OCI-M2 (cell line): ENCODE results near the gene TCEAL9.
"Not testable (repeated sequence)": the region's sequence is repeated elsewhere in the genome, so short reads cannot be mapped to it uniquely, and the experiment has no call there.

ENCODE experiments used
- DNase-seq: peaks from one replicate; lab custom pipeline; 2025; ENCODE audit not compliant: unreplicated experiment; lab: John Stamatoyannopoulos, UW

TCEAL9 gene

DNA sequence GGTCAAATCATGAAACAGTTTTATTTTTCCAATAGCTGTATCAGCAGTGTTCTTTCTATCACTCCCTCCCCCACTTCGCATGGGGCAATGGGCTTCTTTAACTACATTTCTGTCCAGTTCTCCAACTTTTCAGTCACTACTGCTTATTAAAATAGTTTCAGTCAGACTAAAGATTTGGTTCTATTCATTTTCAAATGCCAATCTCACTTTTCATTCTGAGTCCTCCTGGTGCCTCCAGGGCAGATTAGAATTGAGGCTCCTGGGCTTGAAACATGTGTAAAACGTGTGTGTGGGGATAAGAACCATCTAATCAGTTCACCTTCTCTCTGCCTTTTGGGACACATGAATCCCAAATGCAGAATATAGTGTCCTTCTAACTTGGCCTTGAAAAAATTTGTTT lies 16.6 kb downstream of the TCEAL9 start:
- no peak for DNase-seq

DNA sequence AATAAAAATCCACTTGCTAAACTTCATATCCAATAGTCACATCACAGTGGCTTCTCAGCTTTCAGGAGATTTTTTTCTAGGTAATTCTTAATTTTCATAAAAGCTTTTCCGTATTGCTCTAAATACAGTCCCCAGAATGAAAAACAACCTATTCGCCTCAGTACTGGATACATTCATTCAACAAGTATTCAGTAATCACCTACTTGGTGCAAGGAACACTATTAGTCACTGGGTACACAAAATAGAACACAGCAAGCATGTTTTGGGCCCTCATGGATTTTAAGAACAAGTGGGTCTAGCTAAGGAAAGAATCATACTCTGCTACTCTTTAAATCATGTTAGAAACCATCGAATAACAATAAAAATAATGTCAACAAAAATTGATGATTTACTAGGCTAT lies 17.3 kb downstream of the TCEAL9 start:
- no peak for DNase-seq

DNA sequence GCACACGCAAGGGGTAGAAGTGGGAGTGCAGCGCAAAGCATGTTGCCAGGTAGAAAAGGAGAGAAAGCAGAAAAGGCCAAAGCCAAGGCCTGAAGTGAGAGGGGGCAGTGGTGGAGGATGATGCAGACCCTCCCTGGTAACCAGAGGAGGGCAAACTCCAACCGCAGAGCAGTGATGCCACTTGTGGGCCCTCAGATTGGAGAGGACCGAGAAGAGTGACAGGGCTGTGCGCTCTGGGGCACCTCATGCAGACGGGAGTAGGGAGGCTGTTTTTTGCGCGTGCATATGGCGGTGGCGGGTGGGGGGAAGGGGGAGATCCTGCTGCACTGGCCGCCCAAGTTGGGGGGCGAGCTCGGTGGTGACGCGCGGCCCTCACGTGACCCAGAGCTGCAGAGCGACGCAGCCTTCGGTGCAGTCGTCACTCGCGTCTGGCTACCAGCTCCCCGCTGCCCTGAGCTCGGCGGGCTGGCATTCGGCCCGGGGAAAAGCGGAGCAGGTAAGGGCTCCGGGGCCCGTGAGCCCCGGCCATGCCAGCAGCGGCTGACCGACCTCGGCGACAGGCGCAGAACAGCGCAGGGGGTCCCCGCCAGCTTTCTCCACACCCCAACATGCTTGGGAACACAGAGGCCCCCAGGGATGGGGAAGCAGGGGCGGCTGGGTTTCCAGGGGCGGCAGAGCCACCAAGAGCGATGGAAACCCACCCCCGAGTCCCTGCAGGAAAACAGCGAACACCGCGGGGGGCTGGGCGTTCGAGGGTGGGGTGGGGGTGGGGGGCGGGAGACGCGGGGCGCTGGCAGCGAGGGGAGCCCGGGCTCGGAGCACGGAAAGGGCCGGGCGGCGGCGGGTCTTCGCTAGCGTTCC lies 20.0 kb downstream of the TCEAL9 start, which contains the start of gene BEX3:
BEX3 (plus strand) TSS at position 421 of the 861 bp plus-strand sequence. CDS start 984 bp downstream, outside the sequence.
- no peak for DNase-seq

DNA sequence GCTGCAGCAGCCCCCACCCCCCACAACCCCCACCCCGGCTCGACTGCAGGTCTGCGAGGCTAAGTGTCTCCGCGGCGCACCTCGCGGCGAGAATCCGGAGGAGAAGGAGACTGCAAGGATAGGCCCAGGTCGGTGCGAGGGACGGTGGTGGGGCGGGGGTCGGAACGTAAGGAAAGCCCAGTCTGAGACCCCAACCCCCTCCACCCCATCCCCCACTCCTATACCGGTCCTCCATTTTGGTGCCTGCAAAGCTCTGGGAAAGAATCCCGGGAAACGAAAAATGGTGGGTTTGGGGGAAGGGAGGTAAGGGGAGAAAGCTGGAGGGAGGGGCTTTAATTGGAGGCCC lies 20.6 kb downstream of the TCEAL9 start:
- DNase-seq = no peak

DNA sequence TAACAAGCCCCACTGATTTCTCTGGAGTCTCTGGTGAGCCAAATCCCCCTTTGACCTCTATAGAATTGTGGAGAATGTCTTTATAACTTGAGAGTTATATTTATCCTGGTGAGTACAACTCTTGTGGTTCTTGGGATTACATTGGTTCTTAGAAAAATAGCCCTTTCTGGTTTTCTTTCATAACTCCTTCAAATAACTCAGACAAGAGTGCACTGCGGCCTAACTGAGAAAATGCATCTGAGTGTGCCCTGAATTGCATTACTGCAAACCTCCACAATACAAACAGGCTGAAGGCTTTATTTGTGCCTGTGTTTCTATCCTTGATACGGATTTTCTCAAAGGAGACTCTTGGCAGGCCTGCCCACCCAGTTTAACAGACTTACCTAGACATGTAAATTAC lies 22.7 kb downstream of the TCEAL9 start:
- DNase-seq = no peak

DNA sequence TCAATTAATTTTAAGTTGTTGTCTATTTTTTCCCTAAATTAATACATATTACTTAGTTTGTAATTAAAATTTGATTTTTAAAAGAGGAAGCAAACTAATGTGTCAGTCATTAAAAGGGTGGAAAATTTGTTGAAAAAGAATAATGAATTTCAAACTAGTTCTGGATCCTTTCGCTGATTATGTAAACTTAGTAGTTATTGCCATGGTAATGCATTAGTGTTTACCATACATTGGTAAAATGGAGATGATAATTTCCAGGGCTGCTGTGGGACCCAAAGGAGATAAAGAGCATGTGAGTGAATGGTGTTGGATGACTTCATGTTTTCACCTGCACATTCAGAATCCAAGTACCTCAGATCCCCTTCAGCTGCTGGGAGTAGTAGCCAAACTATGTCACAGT lies 26.6 kb downstream of the TCEAL9 start:
- DNase-seq = no peak

DNA sequence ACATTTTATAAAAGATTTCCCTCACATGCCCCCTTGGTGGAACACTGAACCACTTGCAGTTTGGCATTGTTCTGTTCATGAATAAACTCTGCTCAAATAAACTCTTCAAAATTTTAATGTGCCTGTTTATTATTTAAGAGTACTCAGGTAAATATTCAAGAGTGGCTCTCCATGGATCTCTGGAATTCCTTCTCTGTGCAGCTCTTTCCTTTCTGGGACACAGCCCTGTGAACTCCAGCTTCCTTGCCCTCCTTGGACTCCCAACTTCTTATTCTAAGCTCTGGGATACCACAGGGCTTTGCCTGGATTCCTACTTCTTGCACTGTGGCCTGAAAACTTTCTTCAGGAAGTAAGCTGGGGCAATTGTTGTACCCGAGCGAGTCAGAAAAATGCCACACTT lies 28.4 kb downstream of the TCEAL9 start:
- DNase-seq = no peak

DNA sequence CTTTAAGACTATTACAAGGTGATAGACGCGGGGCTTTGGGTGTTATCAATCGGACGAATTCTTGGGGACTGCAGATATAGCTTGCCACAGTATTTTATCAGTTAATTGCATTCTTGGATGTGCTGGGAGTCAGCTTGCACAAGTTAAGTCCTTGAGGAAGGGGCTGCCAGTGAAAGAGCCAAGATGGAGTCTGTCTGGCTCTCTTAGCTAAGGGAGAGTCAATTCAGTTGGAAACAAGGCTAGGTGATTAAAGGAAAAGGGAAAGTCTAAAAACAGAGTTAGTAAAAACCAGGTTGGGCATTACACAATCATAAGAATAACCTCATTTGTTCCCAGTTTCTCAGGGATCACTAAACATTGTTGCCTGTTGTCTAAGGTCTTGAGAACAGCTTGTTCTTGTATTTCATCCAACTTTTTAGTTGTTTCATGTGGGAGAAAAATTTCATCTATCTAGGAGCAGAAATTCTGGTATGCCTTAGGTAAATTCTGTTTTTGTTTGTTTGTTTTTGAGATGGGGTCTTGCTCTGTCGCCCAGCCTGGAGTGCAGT lies 29.1 kb downstream of the TCEAL9 start:
- not testable (repeated sequence) for DNase-seq

DNA sequence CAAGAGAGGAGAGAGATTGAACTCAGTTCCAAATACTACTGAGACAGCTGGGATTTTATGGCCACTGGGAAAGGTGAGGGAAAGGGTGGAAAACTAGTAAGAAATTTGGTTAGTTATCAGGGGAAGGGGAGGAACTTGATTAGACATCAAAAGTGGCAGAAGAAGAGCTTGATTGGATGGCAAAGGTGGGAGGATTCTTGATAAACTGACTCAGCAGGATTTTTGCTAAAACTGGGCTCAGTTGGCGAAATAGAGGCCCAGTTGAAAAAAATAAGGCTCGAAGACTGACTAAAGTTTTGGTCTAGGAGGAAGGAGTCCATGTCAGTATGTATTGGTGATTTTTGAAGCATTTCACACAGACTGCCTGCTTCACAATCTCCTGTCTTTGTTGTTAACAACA lies 30.0 kb downstream of the TCEAL9 start:
- no peak for DNase-seq

DNA sequence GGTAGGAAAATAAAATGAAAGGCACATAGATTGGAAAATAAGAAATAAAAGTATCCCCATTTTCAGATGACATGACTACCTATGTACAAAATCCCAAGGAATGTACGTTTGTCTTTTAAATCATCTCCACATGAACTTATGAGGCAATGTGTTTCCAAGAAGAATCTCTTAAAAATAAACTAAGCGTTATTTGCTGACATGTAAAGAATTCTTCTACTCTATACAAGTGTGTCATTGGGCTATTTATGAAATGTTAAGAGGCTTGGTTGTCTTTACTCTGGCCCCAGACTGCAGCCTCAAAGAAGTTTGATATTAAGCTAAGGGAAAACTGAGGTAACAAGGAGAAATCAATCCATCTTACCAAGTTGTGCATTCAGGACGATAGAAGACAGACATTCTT lies 37.2 kb downstream of the TCEAL9 start:
- no peak for DNase-seq

DNA sequence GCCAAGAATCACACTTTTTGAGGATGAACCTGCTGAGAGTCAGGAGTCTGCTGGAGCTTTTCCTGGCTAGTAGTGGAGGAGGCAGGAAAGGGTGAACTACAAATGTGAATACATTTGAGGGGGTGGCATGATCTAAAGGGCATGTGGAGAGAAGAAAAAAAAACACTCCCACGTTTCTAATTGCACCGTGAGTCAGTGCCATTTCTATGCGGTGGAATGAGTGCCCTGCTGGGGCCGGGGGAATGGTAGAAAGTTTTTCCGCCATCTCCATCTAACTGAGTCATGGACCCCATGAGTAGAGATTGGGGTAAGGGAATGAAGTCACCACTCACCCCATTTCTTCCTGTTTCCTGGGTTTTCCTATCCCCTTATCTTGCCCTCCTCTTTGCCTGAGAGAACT lies 39.9 kb downstream of the TCEAL9 start:
- DNase-seq = no peak

DNA sequence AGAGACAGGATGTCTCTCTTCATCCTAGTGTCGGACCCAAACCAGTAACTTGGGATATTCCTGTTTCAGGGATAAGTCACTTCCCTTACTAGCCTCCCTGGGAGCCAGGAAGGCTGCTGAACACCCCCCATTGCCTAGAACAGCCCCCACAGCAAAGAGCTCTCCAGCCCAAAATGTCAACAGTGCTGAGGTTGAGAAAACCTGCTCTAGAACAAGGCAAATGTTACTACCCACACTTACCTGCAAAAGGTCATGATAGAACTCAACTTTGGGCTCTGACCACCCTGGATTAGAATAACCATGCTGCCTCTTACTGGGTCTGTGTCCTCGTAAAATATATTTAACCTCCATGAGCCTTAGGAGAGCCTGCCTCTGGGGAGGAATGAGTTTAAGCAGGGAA lies 40.4 kb downstream of the TCEAL9 start:
- no peak for DNase-seq

DNA sequence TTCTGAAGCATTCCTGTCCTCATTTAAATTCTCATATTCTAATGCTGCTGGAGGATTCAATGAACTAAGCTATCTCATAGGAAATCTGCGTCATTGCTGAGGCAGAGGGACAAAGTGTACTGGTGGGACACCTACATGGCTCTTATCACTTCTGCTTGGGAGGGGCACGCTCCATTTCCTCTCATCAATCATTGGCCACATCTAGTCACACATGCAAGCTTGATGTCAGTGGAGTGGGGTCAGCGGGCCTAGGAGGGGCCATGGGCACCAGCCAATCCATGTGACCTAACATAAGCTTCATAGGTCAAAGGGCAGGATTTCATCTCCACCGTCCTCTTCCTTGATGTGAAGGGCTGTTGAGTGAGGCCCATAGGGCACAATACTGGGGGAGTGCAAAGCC lies 41.4 kb downstream of the TCEAL9 start:
- DNase-seq = no peak

DNA sequence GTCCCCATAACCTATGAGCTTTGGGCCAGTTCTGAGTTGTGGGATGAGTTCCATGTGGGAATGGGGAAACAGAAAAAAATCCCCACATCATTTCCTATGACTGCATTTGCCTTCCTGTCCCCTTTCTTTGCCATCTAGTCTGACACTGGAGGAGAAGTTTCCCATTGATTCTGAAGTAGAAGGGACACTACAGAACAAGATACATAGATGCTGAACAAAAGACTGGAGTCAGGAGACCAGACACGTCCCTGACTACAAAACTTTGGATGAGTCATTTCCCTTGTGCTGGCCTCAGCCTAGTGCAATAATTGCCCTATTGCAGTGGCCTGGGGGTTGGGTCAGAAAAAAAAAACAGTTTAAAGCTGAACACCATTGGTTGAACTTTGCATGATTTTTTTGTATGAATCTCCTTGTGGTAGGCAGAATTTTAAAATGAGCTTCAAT lies 42.1 kb downstream of the TCEAL9 start:
- DNase-seq = no peak

DNA sequence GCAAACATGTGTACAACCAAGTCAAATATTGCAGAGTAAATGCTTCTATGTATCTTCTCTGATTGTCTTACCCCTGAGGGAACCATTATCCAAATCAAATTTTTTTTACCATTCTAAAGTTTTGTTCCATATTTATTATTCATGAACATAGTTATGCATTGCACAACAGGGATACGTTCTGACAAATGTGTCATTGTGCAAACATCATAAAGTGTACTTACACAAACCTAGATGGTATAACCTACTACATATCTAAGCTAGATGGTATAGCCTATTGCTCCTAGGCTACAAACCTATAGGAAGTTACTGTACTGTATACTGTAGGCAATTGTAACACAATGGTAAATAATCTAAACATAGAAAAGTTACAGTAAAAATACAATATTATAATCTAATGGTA lies 43.4 kb downstream of the TCEAL9 start:
- no peak for DNase-seq

DNA sequence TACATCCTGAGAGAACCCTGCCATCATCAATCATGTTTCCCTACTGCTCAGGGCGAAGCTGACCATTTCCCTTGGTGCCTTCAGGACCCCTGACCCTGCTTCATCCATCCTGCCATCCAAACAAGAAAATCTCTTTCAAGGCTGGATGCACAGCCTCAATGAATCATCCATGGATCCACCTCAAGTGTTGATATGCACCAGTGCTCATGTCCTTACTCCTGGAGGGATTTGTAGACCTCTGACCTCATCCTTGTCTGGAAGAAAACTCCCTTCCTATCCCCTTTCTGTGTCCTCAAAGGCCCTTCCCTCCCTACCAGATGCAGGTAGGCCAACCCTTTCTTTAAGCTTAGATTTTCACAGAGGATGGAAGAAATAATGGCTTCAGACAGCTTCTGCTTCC lies 44.6 kb downstream of the TCEAL9 start:
- DNase-seq = no peak

DNA sequence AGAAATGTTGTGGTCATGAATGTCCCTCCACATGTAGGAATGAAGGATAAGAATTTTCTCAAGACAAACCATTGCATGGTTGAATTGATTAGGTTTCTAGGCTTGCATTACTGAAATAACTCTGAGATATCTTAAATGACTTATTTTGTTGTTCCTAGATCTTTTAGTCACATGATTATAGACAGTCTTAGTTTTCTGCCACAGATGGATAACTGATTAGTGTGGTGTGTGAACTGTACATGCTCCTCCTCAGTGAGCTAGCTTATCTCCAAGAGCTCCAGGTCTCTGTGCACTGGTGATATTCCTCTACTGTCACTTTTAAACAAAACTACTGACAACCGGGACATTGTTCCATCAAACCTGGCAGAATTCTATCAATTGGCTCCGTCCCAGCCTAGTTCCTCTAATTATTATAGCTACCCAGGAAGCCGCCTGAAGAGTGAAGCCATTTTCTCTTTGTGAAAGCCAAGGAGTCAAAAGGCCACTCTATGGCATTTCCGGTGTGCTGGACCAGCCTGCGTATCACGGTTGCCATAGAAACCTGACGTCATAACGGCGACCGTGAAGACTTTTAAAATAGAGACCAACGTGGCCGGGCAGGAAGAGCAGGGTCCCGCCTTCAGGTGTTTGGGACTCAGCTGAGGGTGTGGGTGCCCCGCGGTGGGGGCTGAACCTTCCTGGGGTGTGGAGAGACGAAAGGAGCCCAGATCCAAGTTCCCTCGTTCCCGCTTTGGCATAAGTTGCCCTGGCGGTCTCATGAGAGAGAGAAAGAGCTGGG lies 48.1 kb downstream of the TCEAL9 start:
- no peak for DNase-seq

DNA sequence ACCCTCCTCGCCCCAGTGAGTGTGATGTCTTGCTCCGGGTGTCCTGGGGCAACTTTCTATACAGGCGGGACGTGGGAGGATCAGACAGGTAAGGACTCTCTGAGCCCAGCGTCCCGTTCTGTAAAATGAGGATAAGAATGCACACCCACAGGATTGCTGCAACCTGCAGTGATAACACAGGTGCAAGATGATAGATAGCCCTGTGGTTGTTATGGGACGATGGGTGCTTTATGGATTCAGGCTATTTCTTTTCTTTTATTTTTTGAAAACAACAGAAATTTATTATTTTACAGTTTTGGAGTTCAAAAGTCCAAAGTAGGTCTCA lies 48.7 kb downstream of the TCEAL9 start:
- no peak for DNase-seq

DNA sequence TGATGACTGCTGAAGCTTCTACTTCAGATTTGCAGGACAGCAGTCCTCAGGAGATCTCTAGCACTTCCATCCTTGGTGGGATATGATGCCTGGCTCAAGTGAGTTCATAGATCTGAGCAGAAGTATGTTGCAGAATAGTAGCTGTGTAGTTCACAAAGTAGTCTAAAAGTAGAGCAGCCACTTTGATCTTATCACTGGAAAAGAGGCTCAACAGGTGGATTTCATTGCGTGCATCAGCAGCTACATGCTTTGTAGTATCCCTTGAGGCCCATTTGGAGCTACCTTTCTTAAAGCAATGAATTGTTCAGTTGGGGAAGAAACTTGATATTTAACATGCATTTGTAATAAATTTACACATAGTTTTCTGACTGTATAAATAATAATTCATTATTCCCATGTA lies 50.0 kb downstream of the TCEAL9 start:
- no peak for DNase-seq

DNA sequence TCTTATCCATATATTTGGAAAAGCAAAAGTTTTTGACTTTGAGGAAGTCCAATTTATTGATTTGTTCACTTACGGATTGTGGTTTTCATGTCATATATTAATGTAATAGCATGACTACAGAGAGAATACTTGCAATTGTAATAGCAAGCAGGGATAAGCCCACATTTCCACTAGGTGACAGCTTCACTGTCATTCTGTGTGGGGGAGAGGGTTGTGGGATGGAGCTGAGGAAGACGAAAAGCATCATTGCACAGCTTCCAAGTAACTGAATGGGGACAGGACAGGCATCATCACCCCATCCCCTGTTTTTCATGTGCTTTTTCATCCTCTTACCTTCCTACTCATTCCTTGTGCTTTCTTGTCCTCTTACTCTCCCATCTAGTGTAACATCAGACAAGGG lies 51.5 kb downstream of the TCEAL9 start:
- DNase-seq = no peak
